ENCODE measurements around the gene SASH1.

Gene SASH1

GRCh38 chr6:148500402-148500801, 157.8 kb downstream of the SASH1 start:
- DNase-seq = no peak
- Histone ChIP-seq H3K4me1 (ENCODE audit: control insufficient read depth, insufficient read depth, low read length, poor library complexity, severe bottlenecking) (no peaks in the 10 kb centered on the region), H3K27me3 (replicated peaks; ENCODE audit: control insufficient read depth, insufficient read depth, low read length, poor library complexity, severe bottlenecking) (no peaks in the 10 kb centered on the region), H3K9me3 (ENCODE audit: control insufficient read depth, low read length) (no peaks in the 10 kb centered on the region), H3K27ac (ENCODE audit: insufficient read depth, low read length, poor library complexity, severe bottlenecking) (no peak overlapping the region), H3K4me3 (ENCODE audit: insufficient read depth, low read depth, low read length, poor library complexity, severe bottlenecking) (no peak overlapping the region), H3K36me3 (ENCODE audit: control insufficient read depth, insufficient read depth, low read length) (no peaks in the 10 kb centered on the region)

- Histone ChIP-seq H3K36me3 (ENCODE audit: control insufficient read depth, insufficient read depth, low read length) (no peaks in the 10 kb centered on the region), H3K4me1 (ENCODE audit: control insufficient read depth, insufficient read depth, low read length, poor library complexity, severe bottlenecking) (no peaks in the 10 kb centered on the region), H3K4me3 (ENCODE audit: insufficient read depth, low read depth, low read length, poor library complexity, severe bottlenecking) (no peak overlapping the region), H3K27ac (ENCODE audit: insufficient read depth, low read length, poor library complexity, severe bottlenecking) (no peak overlapping the region), H3K27me3 (replicated peaks; ENCODE audit: control insufficient read depth, insufficient read depth, low read length, poor library complexity, severe bottlenecking) (no peaks in the 10 kb centered on the region), H3K9me3 (ENCODE audit: control insufficient read depth, low read length) (no peaks in the 10 kb centered on the region)
- DNase-seq = no peak
These were observed 158.5 kb downstream of the SASH1 start for GRCh38 chr6:148501178-148501590.

- Histone ChIP-seq H3K9me3 (ENCODE audit: control insufficient read depth, low read length) (no peaks in the 10 kb centered on the region), H3K27ac (ENCODE audit: insufficient read depth, low read length, poor library complexity, severe bottlenecking) (no peak overlapping the region), H3K4me3 (ENCODE audit: insufficient read depth, low read depth, low read length, poor library complexity, severe bottlenecking) (no peak overlapping the region), H3K36me3 (ENCODE audit: control insufficient read depth, insufficient read depth, low read length) (no peaks in the 10 kb centered on the region), H3K4me1 (ENCODE audit: control insufficient read depth, insufficient read depth, low read length, poor library complexity, severe bottlenecking) (no peaks in the 10 kb centered on the region), H3K27me3 (replicated peaks; ENCODE audit: control insufficient read depth, insufficient read depth, low read length, poor library complexity, severe bottlenecking) (no peaks in the 10 kb centered on the region)
- no peak for DNase-seq
These were observed 159.6 kb downstream of the SASH1 start for GRCh38 chr6:148502083-148502772.

GRCh38 chr6:148502773-148503135, 160.1 kb downstream of the SASH1 start:
- Histone ChIP-seq H3K27me3 (replicated peaks; ENCODE audit: control insufficient read depth, insufficient read depth, low read length, poor library complexity, severe bottlenecking) (no peaks in the 10 kb centered on the region), H3K4me1 (ENCODE audit: control insufficient read depth, insufficient read depth, low read length, poor library complexity, severe bottlenecking) (no peaks in the 10 kb centered on the region), H3K9me3 (ENCODE audit: control insufficient read depth, low read length) (no peaks in the 10 kb centered on the region), H3K4me3 (ENCODE audit: insufficient read depth, low read depth, low read length, poor library complexity, severe bottlenecking) (no peak overlapping the region), H3K36me3 (ENCODE audit: control insufficient read depth, insufficient read depth, low read length) (no peaks in the 10 kb centered on the region), H3K27ac (ENCODE audit: insufficient read depth, low read length, poor library complexity, severe bottlenecking) (no peak overlapping the region)
- DNase-seq = no peak

- Histone ChIP-seq H3K4me3 (ENCODE audit: insufficient read depth, low read depth, low read length, poor library complexity, severe bottlenecking) (no peak overlapping the region), H3K36me3 (ENCODE audit: control insufficient read depth, insufficient read depth, low read length) (no peaks in the 10 kb centered on the region), H3K27me3 (replicated peaks; ENCODE audit: control insufficient read depth, insufficient read depth, low read length, poor library complexity, severe bottlenecking) (no peaks in the 10 kb centered on the region), H3K27ac (ENCODE audit: insufficient read depth, low read length, poor library complexity, severe bottlenecking) (no peak overlapping the region), H3K4me1 (ENCODE audit: control insufficient read depth, insufficient read depth, low read length, poor library complexity, severe bottlenecking) (no peaks in the 10 kb centered on the region), H3K9me3 (ENCODE audit: control insufficient read depth, low read length) (no peaks in the 10 kb centered on the region)
- no peak for DNase-seq
These were observed 161.1 kb downstream of the SASH1 start for GRCh38 chr6:148503703-148504102.

GRCh38 chr6:148507774-148508173, 165.1 kb downstream of the SASH1 start:
- no peak for DNase-seq
- no peak overlapping the region for H3K4me3 ChIP-seq (ENCODE audit: insufficient read depth, low read depth, low read length, poor library complexity, severe bottlenecking)

GRCh38 chr6:148508401-148509041, 165.9 kb downstream of the SASH1 start:
- H3K4me3 ChIP-seq (ENCODE audit: insufficient read depth, low read depth, low read length, poor library complexity, severe bottlenecking) = no peak overlapping the region
- no peak overlapping the region for H3K27ac ChIP-seq (ENCODE audit: insufficient read depth, low read length, poor library complexity, severe bottlenecking)
- no peaks in the 10 kb centered on the region for H3K27me3 ChIP-seq (replicated peaks; ENCODE audit: control insufficient read depth, insufficient read depth, low read length, poor library complexity, severe bottlenecking)
- H3K36me3 ChIP-seq (ENCODE audit: control insufficient read depth, insufficient read depth, low read length) = no peaks in the 10 kb centered on the region
- H3K9me3 ChIP-seq (ENCODE audit: control insufficient read depth, low read length) = no peaks in the 10 kb centered on the region
- no peak for DNase-seq
- no peaks in the 10 kb centered on the region for H3K4me1 ChIP-seq (ENCODE audit: control insufficient read depth, insufficient read depth, low read length, poor library complexity, severe bottlenecking)

More at GRCh38 chr6:148507774-148508173, 165.1 kb downstream of the SASH1 start:
- Histone ChIP-seq H3K4me1 (ENCODE audit: control insufficient read depth, insufficient read depth, low read length, poor library complexity, severe bottlenecking) (no peaks in the 10 kb centered on the region), H3K27me3 (replicated peaks; ENCODE audit: control insufficient read depth, insufficient read depth, low read length, poor library complexity, severe bottlenecking) (no peaks in the 10 kb centered on the region), H3K27ac (ENCODE audit: insufficient read depth, low read length, poor library complexity, severe bottlenecking) (no peak overlapping the region), H3K9me3 (ENCODE audit: control insufficient read depth, low read length) (no peaks in the 10 kb centered on the region), H3K36me3 (ENCODE audit: control insufficient read depth, insufficient read depth, low read length) (no peaks in the 10 kb centered on the region)

- Histone ChIP-seq H3K4me3 (ENCODE audit: insufficient read depth, low read depth, low read length, poor library complexity, severe bottlenecking) (no peak overlapping the region), H3K36me3 (ENCODE audit: control insufficient read depth, insufficient read depth, low read length) (no peaks in the 10 kb centered on the region), H3K4me1 (ENCODE audit: control insufficient read depth, insufficient read depth, low read length, poor library complexity, severe bottlenecking) (no peaks in the 10 kb centered on the region), H3K27ac (ENCODE audit: insufficient read depth, low read length, poor library complexity, severe bottlenecking) (no peak overlapping the region), H3K27me3 (replicated peaks; ENCODE audit: control insufficient read depth, insufficient read depth, low read length, poor library complexity, severe bottlenecking) (no peaks in the 10 kb centered on the region), H3K9me3 (ENCODE audit: control insufficient read depth, low read length) (no peaks in the 10 kb centered on the region)
- no peak for DNase-seq
These were observed 166.6 kb downstream of the SASH1 start for GRCh38 chr6:148509119-148509799.

GRCh38 chr6:148509800-148510581, 167.4 kb downstream of the SASH1 start:
- no peak for DNase-seq
- Histone ChIP-seq H3K36me3 (ENCODE audit: control insufficient read depth, insufficient read depth, low read length) (no peaks in the 10 kb centered on the region), H3K27me3 (replicated peaks; ENCODE audit: control insufficient read depth, insufficient read depth, low read length, poor library complexity, severe bottlenecking) (no peaks in the 10 kb centered on the region), H3K4me1 (ENCODE audit: control insufficient read depth, insufficient read depth, low read length, poor library complexity, severe bottlenecking) (no peaks in the 10 kb centered on the region), H3K4me3 (ENCODE audit: insufficient read depth, low read depth, low read length, poor library complexity, severe bottlenecking) (no peak overlapping the region), H3K9me3 (ENCODE audit: control insufficient read depth, low read length) (no peaks in the 10 kb centered on the region), H3K27ac (ENCODE audit: insufficient read depth, low read length, poor library complexity, severe bottlenecking) (no peak overlapping the region)
